Frontal cortex (tissue), 4 donors: ENCODE measurements around the gene RPTOR. TPM values are rescaled to one million over a fixed set of nuclear protein-coding genes. Genes with fewer than 3 reads are reported as not detected.

Source experiments
- DNase-seq, 2 donors: peaks; one replicate each; pipeline ENCODE4 v3.0.0; 2012; ENCODE audit warnings: low spot score in 2 of 2
- FAIRE-seq: peaks from 2 replicates; lab custom pipeline; 2012; peaks lifted over from hg19 to GRCh38; lab: Jason Lieb, UNC
- total RNA-seq: library from RNA; depleted of rRNA; stranded (reverse); fragments of >200 nt; gene quantifications from one replicate; pipeline ENCODE4 v1.2.3, GENCODE V29; 2014
- donor health status: control.
- donor health status: control.
- donor health status: control.

Gene RPTOR
- total RNA-seq, 1 donor from 2014 or later = 12.2 TPM

DNA sequence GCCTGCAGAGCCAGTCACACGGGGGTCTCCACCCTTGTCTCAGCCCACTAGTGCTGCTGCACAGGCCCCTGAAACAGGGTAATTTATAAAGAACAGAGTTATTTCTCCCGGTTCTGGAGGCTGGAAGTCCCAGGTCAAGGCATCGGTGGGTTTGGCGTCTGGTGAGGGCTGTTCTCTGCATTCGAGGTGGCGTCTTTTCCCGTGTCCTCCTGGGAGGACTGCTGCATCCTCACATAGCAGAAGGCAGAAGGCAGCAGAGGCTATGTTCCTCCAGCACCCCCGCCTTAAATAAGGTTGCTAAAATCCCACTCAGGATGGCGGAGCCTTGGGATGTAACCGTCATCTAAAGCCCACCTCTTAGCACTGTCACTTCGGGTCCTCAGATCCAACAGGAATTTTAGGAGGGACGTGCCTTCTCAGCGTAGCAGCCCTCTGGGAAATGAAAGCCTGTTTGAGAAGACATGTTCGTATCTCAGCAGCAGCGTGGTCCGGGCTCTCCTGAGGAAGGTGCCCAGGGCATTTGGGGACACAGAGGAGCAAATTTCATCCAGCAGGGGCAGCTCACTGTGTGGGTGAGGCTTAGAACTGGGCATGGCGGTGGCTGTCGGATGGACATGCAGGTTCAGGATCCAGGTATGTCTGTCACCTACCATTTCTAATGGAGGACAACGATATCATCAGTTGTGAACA lies 225.4 kb downstream of the RPTOR start:
- no peak for FAIRE-seq
- no peak for DNase-seq

DNA sequence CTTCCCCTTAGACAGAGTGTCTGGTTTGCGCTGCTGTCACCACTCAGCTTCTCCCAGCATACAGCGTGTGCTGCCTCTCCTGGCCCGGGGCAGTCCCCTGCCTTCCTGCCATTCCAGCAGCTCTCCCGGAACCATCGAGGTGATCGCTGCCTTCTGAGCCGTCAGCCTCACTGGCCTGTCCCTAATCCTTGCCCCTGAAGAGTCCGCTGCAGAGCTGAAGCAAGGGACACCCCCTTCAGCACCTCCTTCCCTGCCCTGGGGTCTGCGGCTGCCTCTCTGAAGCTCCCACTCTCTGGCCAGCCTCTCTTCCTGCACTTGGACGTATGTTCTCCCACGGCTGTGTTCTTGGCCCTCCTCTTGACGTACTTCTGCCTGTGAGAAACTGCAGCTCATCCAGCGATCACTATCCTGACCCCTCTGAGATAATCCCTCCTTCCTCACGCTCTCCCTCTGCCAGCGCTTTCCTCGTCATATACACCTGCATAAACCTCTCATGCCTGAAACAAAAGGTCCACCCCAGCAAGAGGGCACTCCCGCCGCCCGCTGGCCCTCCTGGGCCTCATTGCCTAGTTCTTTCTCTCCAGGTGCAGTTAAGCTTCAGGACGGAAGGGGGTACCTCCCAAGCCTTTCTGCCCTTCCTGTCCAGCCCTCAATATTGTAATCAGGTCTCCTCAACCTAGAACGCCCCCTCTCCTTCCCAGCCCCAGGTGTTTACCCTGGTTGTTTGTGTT lies 226.4 kb downstream of the RPTOR start:
- DNase-seq (no peak), FAIRE-seq (no peak)

DNA sequence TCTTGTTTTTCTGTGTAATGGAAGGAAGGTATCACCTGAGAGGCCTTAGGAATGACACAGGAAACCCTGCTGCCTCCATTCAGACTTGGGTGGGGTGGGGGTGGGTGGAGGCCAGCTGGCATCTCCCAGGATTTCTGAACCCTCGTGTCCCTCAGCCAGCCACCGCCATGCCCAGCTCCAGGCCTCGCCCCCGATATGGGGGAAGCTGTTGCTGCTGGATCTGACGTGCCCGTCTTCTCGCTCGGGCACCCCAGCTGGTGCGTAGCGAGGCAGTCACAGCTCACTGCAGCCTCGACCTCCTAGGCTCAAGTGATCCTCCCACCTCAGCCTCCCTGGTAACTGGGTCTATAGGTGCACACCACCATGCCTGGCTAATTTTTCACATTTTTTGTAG lies 227.0 kb downstream of the RPTOR start:
- DNase-seq = no peak
- FAIRE-seq = no peak

DNA sequence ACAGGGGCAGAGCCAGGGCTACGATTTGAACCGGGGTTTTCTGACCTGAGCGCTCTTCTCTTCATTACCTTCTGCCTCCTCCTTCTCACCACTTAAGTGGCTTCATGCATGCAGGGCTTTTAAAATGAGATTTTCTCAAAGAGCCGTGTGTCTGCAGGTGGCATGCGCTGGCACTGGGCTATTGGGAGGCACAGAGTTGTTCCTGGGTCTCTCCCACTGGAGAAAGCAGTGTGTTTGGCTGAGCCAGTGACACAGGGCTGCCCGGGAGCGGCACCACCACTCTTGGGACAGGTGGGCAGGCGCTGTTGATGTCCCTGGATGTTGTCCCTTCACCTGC lies 228.2 kb downstream of the RPTOR start:
- FAIRE-seq (no peak), DNase-seq (no peak)

DNA sequence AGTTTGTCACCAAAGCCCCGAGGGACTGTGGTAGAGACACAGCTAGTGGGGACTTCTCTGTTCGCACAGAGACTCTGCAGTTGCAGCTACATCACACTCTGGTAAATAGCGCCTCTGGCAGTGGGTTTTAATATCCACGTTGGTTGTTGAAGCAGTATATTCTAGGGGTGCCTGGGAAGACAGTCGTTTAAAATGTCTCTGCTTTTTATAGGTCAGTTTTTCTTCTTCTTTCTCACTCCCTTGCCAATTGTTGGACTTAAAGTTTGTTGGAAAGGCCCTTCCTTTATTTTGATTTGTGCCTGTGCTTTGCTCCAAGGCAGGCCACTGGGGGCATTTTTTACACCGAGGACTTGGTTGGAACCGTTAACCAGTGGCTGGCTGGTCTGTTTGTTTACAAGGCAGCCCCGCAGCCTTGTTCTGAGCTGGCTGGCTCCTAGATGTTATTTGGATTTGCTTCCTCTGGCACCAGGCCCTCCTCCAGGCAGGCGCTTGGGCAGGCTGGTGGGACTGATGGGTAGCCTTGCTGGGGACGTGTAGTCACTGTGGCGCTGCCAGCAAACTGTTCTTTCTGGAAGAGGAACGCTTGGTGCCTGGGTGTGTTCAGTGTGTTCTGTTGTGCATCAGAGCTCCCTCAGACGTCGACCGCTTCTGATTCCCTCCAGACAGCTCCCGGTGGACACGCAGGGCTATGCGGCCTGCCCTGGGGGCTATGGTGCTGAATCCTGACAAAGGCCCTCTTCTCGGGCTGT lies 228.8 kb downstream of the RPTOR start:
- FAIRE-seq = no peak

DNA sequence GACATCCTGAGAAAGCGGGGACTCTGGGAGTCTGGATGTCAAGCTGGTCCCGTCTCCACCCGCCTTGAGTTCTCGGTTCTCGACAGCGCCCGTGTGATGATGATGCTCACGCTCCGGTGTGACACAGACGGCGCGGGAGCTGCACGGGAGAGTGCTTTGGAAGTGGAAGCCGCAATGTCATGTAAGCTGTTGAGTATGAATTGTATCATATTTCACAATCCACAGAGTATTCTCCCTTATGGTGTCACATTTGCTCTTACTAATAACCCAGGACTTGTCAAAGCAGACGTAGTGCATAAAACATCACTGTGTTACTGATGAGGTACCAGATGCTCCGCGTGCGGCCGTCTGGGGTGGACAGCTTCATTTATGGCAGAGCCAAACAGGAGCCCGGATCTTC lies 229.5 kb downstream of the RPTOR start:
- FAIRE-seq (no peak), DNase-seq (no peak)

More for the DNA sequence above, 228.8 kb downstream of the RPTOR start:
- DNase-seq = peak in 1 of 2 donors; percentile 58

DNA sequence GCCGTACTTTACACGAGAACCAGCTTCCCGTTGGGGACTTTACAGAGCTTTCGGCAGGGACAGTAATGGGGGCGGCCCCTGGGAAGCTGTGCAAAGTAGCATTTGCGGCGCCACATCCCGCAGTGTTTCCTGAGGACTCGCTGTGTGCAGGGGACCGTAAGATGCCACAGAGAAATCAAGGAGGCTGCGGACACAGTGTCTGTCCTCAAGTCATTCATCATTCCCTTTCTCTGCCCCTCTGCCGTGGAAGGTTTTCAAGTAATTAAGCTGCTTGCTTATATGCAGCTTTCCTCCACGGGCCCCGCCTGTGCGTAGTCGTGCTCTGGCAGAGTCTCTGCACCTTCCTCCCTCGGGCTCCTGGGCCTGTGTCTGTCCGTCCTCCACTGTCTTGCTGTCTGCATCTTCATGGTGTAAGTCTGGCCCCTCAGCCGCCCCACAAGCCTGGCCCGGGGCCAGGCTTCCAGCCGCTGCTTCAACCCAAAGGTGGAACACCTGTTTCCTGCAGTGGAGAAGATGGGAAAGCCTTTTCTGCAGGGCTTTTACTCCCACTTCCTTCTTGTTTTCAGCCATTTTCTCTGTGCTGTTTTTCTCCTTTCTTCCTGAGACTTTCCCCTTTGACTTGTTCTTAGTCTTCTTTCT lies 230.1 kb downstream of the RPTOR start:
- no peak for DNase-seq
- no peak for FAIRE-seq

DNA sequence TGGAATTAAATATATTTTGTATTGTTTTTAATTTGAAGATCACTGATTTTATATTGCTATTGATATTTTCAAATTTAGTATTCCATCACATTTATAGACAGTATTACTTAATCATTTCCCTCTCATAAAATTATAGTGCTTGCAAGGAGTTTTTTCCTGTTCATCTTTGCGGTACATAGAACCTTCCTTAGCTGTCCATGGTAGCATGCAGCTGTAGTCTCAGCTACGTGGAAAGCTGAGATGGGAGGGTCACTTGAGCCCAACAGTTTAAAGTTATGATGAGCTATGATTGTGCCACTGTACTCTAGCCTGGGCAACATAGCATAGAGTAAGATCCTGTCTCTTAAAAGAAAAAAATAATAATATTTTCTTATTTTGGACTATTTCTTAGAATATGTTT lies 231.2 kb downstream of the RPTOR start:
- no peak for DNase-seq
- no peak for FAIRE-seq

DNA sequence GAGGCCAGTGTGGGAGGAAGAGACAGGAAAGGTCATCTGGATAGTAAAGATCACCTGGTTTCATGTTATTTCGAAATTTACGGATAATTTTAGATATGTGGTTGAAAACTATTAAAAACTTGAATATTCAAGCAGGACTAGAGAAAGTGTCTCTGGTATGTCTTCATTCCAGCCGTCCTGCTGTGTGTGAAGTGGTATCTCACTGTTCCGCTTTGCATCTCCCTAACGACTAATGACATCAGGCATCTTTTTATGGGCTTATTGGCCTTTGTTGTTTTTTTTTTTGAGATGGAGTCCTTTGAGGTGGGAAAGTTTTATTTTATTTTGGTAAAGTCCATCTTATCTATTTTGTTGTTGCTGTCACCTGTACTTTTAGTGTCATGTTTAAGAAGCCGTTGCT lies 232.6 kb downstream of the RPTOR start:
- no peak for FAIRE-seq
- DNase-seq = no peak

DNA sequence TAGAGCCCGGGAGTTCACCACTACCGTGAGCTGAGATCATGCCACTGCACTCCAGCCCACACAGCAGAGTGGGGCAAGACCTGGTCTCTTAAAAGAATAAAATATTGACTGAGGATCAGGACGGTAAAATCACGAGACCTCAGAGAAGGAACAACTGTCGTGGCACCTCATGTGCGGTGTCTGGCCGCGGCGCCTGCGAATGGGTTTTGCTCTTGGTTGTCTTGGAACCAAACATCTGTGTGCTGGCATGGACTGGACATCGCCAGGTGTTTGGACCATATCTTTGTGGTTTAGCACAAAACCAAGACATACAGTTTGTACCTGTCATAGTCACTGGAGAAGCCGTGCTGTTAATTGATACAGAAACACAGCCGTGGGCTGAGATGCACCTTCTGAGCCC lies 234.1 kb downstream of the RPTOR start:
- FAIRE-seq (no peak), DNase-seq (no peak)

DNA sequence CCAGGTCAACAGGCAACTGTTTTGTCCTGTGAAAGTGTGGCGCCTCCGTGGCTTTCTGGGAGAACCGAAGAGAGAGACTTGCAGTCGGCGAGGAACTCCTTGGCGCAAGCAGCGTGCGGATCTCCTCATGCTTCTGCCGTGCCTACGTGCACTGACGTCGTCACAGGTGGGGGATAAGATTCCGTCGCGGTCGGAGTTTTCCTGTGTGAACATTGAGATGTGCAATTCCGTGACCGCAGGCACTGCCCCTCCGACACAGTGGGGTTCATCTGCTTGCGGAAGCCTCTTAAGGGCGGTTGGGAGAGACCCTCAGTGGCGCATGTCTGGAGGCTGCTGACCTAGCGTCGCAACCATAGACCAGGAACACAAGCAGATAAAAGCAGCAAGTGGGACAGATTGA lies 234.7 kb downstream of the RPTOR start:
- DNase-seq (no peak), FAIRE-seq (no peak)

DNA sequence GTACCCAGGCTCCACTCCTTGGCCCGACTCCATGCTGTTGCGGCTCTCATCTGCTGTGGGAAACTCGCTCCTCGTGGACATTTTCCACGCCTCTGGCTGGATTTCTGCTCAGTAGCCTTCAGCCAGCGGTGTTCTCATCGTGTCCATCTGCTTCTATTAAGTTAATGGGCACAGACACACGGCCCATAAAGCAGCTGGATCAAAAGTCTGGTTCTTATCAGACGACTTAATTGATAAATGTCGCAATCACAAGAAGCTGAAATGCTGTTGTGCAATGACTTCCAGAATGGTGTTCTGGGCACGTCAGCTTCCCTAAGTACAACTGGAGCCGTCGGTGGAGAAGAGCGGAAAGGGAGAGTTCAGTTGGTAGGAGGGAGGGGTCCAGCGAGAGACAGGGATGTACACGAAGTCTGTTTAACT lies 235.3 kb downstream of the RPTOR start:
- no peak for FAIRE-seq

DNA sequence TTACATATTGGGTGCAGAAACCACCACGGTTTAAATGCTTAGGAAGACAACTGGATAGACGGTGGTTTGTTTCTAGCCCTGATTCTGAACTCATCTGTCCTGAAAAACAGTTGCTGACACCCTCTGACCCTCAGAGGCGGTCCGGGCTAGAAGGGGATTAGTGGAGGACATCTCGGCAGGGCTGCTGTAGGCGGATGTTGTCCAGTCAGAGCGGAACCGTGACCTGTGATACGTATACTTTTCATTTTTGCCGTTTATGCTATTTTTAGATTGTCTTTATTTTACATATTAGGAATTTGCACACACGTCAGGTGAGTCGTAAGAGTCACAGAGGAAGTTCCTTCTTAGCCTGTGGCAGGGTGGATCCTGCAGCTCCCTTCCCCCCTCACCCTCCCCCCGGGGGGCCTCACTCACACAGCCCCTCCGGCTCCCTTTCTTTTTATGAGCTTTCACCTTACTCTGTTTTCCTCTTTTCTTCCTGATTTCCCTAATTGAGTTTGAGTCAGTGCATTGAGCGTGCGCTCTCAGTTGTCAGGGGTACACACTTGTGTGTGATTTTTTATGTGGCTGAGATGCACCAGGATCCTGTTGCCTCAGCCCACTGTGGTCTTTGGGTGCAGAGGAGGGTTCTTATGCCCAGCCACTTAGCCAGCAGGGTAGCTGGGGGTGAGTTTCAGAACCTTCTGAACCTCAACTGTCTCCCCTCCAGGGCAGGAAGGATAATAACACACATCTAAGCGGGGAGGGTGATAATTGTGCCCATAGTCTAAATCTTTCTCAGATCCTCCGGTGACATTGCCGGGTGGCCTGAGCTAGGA lies 236.0 kb downstream of the RPTOR start:
- FAIRE-seq (no peak), DNase-seq (no peak)

More for the DNA sequence above, 235.3 kb downstream of the RPTOR start:
- no peak for DNase-seq

DNA sequence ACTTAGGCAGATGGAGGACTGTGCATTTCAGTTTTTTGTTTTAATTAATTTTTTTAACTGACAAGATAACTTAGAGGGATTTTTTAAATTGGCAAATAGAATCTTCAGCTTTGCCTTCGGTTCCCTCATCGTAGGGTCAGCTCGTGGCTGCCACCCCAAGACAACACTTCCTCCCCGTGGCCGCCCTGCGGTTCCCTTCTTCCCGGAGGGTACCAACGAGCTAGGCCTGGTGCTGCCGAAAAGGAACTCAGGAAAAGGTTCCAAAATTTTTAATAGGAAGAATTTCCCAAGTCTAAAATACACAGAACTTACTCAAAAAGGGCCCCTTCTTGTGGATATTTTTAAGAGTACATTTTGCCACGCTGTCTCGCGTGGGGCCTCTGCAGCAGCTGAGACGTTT lies 236.6 kb downstream of the RPTOR start:
- DNase-seq = no peak
- FAIRE-seq = no peak

DNA sequence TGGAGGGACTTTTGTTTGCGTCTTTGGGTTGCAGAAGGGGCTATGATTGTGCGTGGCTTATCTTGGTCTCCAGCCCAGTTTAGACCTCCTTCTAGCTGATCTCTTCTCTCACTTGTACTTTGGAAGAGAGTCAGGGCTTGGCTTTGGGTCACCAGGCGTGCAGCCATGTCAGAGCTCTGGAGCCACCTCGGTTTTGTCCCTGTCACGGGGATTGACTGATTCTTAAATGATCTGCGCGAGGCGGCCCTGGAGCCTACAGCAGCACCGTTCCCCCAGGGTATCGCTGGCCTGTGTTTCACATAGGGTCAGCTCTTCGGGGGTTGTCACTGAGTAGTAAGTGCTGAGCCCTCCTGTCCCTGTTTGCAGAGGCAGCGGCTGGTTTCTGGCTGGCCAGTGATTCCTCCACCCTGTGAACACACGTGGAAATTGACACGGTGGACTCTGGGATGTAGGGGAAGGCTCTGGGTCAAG lies 237.2 kb downstream of the RPTOR start:
- DNase-seq = no peak
- FAIRE-seq = no peak

DNA sequence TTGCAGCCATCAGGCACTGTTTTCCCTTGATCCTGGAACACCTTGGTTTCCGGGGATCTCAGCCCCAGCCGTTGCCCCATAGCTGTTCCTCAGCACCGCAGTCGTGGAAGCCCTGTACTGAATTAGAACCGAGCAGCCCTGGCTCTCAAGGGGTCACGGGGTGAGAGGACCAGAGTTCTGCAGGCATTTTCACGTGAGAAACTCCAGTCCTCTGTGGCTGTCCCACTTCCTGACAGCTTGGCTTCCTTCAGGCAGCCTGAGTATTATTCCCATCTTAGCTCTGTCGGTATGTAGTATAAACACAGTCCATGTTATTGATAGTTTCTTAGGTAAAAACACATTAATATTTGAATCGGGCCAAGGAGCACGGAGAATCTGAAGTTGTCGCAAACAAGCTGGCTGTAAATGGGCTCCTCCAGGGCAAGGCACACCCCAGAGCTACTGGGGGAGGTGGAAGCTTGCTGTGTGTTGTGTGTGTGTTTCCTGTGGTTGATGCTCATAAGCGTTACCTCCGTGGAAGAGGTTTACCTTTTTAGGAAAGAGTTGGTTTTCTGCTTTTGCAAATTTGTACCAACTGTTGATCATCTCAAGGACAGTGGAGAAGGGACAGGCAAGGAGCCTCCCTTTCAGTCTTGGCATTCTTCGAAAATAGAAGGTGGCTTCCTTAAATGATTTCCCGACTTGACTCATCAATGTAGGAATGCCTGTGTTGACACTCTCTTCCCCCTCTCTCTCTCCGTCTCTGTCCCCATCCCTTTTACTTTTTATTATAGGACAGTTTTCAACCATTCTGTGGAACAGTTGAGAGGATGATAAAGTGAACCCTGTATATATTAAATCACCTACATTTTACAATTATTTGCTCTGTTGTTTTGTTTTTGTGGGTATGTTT lies 238.1 kb downstream of the RPTOR start:
- no peak for FAIRE-seq
- no peak for DNase-seq

DNA sequence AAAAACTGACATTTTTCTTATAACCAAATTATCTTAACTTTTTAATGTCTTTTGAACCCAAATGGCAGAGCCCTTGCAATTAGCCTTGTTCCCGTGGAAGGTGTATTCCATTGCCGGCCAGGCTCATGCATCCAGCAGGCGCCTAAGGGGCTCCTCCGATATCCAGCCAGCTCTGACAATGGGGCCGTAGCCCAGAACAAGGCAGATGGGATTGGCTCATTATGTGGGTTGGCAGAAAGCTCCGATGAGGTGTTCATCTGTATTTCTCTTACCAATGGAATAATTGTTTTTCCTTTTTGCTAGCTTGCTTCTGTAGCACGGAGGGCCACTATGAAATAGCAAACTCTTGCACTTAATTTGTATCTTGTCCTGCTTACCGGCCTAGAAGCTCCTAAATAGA lies 238.8 kb downstream of the RPTOR start:
- no peak for FAIRE-seq
- no peak for DNase-seq

DNA sequence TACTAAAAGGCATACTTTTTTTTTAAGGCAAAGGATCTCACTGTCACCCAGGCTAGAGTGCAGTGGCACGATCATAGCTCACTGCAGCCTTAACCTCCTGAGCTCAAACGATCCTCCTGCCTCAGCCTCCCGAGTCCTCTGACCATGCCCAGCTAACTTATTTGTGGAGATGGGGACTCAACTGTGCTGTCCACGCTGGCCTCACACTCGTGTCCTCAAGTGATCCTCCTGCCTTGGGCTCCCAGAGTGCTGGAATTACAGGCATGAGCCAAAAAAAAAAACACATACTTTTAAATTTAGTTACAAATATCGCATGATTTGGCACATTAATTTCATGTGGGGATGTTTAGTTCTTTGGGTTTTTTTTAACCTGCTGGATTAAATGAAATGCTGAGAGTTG lies 239.3 kb downstream of the RPTOR start:
- DNase-seq = no peak
- FAIRE-seq = no peak
